Glutamatergic neuron (in vitro differentiated cells): ENCODE data around the gene CCDC152. TPM values are rescaled to one million over a fixed set of nuclear protein-coding genes. Genes with fewer than 3 reads are reported as not detected.

ENCODE experiments used
- DNase-seq: peaks from one replicate; pipeline ENCODE4 v3.0.0; 2022
- H3K27ac Mint-ChIP-seq: one replicate; pipeline ENCODE4 v1.8.0; 2020; ENCODE audit warnings: mild to moderate bottlenecking, mixed read lengths, inconsistent platforms; ENCODE audit not compliant: unreplicated experiment
- H3K27me3 Mint-ChIP-seq: one replicate; pipeline ENCODE4 v1.8.0; 2020; ENCODE audit warnings: mild to moderate bottlenecking, moderate library complexity, mixed read lengths, inconsistent platforms; ENCODE audit not compliant: unreplicated experiment
- H3K36me3 Mint-ChIP-seq: one replicate; pipeline ENCODE4 v1.8.0; 2020; ENCODE audit warnings: mild to moderate bottlenecking, mixed read lengths, inconsistent platforms; ENCODE audit not compliant: unreplicated experiment
- H3K4me1 Mint-ChIP-seq: one replicate; pipeline ENCODE4 v1.8.0; 2020; ENCODE audit warnings: mild to moderate bottlenecking, low read depth, mixed read lengths, inconsistent platforms; ENCODE audit not compliant: unreplicated experiment
- H3K4me3 Mint-ChIP-seq: one replicate; pipeline ENCODE4 v1.8.0; 2020; ENCODE audit warnings: mild to moderate bottlenecking, mixed read lengths, inconsistent platforms; ENCODE audit not compliant: unreplicated experiment
- H3K9me3 Mint-ChIP-seq: one replicate; pipeline ENCODE4 v1.8.0; 2020; ENCODE audit warnings: mild to moderate bottlenecking, moderate library complexity, mixed read lengths, inconsistent platforms; ENCODE audit not compliant: unreplicated experiment
- total RNA-seq: library from RNA; stranded (reverse); fragmentation: NEBNext Ultra II Directional; extraction: Animal tissue kit (Norgen Biotek cat#: 25700); gene quantifications from one replicate; pipeline ENCODE4 v1.2.1, GENCODE V29; 2021; ENCODE audit not compliant: unreplicated experiment
- TF ChIP-seq, protein P1 (sequence below): fragments of 200-600 bp; sonication (generic); IDR thresholded peaks from one replicate; pipeline ENCODE4 v1.5.0; 2021; ENCODE audit not compliant: partially characterized antibody, unreplicated experiment

CCDC152 gene
- total RNA-seq, 1 donor from 2014 or later: 13.4 TPM

DNA sequence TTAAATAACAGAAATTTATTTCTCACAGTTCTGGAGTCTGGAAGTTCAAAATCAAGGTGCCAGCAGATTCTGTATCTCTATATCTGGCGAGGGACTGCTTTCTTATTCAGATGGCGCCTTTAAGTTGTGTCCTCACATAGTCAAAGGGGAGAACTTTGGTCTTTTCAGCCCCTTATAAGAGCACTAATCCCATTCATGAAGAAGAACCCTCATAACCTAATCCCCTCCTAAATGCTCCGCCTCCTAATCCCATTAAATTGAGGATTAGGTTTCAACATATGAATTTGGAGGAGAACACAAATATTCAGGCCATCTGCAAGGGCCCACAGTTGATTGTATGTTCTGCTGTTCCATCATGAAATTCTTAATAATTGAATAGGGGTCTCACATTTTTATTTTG is 10.8 kb upstream of the CCDC152 start:
- Mint-ChIP-seq H3K4me3 (no peak overlapping the region), H3K4me1 (no peaks in the 10 kb centered on the region), H3K9me3 (peaks cover 2% of the 10 kb centered on the region), H3K27me3 (peaks cover 5% of the 10 kb centered on the region), H3K27ac (no peak overlapping the region), H3K36me3 (no peaks in the 10 kb centered on the region)
- TF ChIP-seq, protein P1, sequence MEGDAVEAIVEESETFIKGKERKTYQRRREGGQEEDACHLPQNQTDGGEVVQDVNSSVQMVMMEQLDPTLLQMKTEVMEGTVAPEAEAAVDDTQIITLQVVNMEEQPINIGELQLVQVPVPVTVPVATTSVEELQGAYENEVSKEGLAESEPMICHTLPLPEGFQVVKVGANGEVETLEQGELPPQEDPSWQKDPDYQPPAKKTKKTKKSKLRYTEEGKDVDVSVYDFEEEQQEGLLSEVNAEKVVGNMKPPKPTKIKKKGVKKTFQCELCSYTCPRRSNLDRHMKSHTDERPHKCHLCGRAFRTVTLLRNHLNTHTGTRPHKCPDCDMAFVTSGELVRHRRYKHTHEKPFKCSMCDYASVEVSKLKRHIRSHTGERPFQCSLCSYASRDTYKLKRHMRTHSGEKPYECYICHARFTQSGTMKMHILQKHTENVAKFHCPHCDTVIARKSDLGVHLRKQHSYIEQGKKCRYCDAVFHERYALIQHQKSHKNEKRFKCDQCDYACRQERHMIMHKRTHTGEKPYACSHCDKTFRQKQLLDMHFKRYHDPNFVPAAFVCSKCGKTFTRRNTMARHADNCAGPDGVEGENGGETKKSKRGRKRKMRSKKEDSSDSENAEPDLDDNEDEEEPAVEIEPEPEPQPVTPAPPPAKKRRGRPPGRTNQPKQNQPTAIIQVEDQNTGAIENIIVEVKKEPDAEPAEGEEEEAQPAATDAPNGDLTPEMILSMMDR: no peak
- DNase-seq: no peak

DNA sequence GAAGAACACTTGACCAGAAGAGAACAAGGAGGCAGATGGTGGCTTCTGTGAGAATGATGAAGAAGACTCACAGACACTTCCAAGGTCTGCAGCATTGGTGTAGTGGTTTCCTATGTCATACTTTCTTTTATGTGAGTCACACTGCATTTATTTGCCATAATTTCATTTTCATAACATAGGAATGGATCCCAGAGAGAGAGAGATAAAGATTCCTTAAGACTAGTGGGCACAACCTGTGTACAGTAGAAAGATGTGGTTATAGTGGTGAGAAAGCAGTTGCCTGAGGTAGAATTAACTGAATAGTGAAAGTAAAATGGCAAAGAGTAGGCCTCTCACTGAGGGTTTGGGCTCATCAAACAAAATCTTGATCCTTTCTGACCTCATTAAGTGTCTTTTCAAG is 7.6 kb upstream of the CCDC152 start:
- Mint-ChIP-seq H3K27me3 (peaks cover 1% of the 10 kb centered on the region), H3K9me3 (no peaks in the 10 kb centered on the region), H3K4me3 (no peak overlapping the region), H3K36me3 (no peaks in the 10 kb centered on the region), H3K27ac (no peak overlapping the region), H3K4me1 (no peaks in the 10 kb centered on the region)
- no peak for DNase-seq
- TF ChIP-seq, protein P1: no peak

DNA sequence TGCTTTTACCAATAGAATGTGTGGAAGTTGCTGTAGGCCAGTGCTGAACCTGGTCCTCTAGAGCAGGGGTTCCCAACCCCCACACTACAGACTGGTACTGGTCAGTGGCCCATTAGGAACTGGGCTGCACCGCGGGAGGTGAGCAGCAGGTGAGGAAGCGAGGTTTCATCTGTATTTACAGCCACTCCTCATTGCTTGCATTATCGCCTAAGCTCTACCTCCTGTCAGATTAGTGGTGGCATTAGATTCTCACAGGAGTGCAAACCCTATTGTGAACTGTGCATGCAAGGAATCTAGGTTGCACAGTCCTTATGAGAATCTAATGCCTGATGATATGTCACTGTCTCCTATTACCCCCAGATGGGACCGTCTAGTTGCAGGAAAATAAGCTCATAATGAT is 6.1 kb upstream of the CCDC152 start:
- TF ChIP-seq, protein P1: no peak
- no peak overlapping the region for H3K27ac Mint-ChIP-seq
- DNase-seq: no peak
- H3K4me3 Mint-ChIP-seq: no peak overlapping the region
- no peaks in the 10 kb centered on the region for H3K36me3 Mint-ChIP-seq
- H3K9me3 Mint-ChIP-seq: no peaks in the 10 kb centered on the region
- H3K27me3 Mint-ChIP-seq: peaks cover 1% of the 10 kb centered on the region
- H3K4me1 Mint-ChIP-seq: no peaks in the 10 kb centered on the region

DNA sequence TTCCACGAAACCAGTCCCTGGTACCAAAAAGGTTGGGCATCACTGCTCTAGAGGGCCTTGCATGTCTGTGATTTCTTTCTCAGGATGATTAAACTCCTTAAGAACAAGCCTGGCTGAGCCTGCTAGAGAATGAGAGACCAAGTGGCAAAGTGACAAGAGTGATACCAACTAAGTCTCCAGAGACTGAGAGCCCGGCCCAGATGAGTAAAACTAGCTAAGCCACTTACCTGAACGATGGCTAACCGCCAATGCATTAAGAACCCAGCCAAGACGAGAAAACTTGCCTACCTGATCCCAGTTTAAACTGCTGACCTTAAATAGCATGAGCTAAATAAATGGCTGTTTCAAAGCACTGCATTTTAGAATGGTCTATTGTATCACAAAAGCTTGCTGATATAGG is 5.6 kb upstream of the CCDC152 start:
- H3K27ac Mint-ChIP-seq: no peak overlapping the region
- TF ChIP-seq, protein P1: no peak
- H3K36me3 Mint-ChIP-seq: no peaks in the 10 kb centered on the region
- no peak overlapping the region for H3K4me3 Mint-ChIP-seq
- H3K27me3 Mint-ChIP-seq: peaks cover 1% of the 10 kb centered on the region
- H3K4me1 Mint-ChIP-seq: no peaks in the 10 kb centered on the region
- H3K9me3 Mint-ChIP-seq: no peaks in the 10 kb centered on the region
- DNase-seq: no peak

DNA sequence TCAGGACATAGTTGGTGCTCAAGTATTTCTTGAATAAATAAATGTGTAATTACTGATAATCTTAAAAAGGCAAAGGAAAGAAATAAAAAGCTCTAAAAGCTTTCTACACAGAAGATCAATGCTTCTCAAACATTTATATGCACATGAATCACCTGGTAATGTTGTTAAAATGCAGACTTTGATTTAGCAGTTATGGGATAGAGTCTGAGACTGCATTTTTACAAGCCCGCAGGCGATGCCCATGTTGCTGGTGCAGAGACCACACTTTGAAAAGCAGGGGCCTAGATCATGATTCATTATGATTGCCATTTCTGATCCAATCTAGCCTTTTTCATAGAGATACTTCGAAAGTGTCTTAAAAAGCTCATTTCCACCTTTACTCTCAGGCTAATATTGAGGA is 3.5 kb upstream of the CCDC152 start:
- Mint-ChIP-seq H3K36me3 (no peaks in the 10 kb centered on the region), H3K9me3 (peaks cover 7% of the 10 kb centered on the region), H3K27ac (no peak overlapping the region), H3K4me1 (peaks cover 2% of the 10 kb centered on the region), H3K27me3 (peaks cover 1% of the 10 kb centered on the region), H3K4me3 (no peak overlapping the region)
- no peak for DNase-seq
- TF ChIP-seq, protein P1: no peak
